Testis (tissue), 3 donors: Measurements from ENCODE around the gene FBXL17. TPM values are rescaled to one million over a fixed set of nuclear protein-coding genes. Genes with fewer than 3 reads are reported as not detected.

Source experiments
- DNase-seq: peaks from one replicate; pipeline ENCODE4 v3.0.0-alpha.2; 2019
- H3K27ac ChIP-seq, 2 donors: fragments of 200-600 bp; sonication (generic); one replicate each; pipeline ENCODE4 v1.5.1; 2019
- H3K27me3 ChIP-seq: fragments of 200-600 bp; sonication (generic); one replicate; pipeline ENCODE4 v1.5.1; 2019
- H3K36me3 ChIP-seq: fragments of 200-600 bp; sonication (generic); one replicate; pipeline ENCODE4 v1.5.1; 2017; ENCODE audit warnings: low read depth; ENCODE audit errors: missing control alignments
- H3K4me1 ChIP-seq: fragments of 200-600 bp; sonication (generic); one replicate; pipeline ENCODE4 v1.5.1; 2019
- H3K4me3 ChIP-seq, 2 donors: fragments of 200-600 bp; sonication (generic); one replicate each; pipeline ENCODE4 v1.5.1; 2017 to 2019
- H3K9me3 ChIP-seq: fragments of 200-600 bp; sonication (generic); one replicate; pipeline ENCODE4 v1.5.1; 2017
- POLR2A ChIP-seq: fragments of 450-650 bp; IDR thresholded peaks from one replicate; pipeline ENCODE4 v1.6.1; 2017; ENCODE audit warnings: antibody characterized with exemption, mild to moderate bottlenecking, moderate library complexity
- WGBS, 2 donors: methylation state at CpG; one replicate each; pipeline ENCODE4 v1.1.5; 2018; 5-methylcytosine and 5-hydroxymethylcytosine counted together
- intact Hi-C: fragments of 100-400 bp; cut with DNase I; formaldehyde crosslinking; loops from one replicate; pipeline ENCODE4 v1.15.1; 2023; ENCODE audit warnings: low total_unique reads
- polyA plus RNA-seq: library from polyadenylated mRNA; stranded (reverse); fragments of 350-450 nt; fragmentation: Illumina TruSeq; extraction: RNeasy Lipid Tissue Mini Kit (QIAGEN cat#74804); gene quantifications from one replicate; pipeline ENCODE4 v1.2.3, GENCODE V29; 2014; ENCODE audit warnings: low read depth, low replicate concordance; ENCODE audit not compliant: insufficient read depth
- total RNA-seq, 2 donors: library from RNA; depleted of rRNA; stranded (reverse); fragments of >200 nt; gene quantifications; one replicate each; pipeline ENCODE4 v1.2.3, GENCODE V29; 2016
- TF ChIP-seq, protein P1 (sequence below), 3 experiments: fragments of 450-650 bp in 2 of 3; fragments of 200-600 bp in 1 of 3; sonication (generic) in 1 of 3; IDR thresholded peaks; one replicate each; pipeline ENCODE4 v1.5.1; 2016 to 2019; ENCODE audit warnings: antibody characterized with exemption in 3 of 3, mild to moderate bottlenecking in 2 of 3, moderate library complexity in 1 of 3

FBXL17 gene
- total and polyA plus RNA-seq, 3 donors from 2014 or later: 20.7 to 25.1 (median 22.6) TPM

DNA sequence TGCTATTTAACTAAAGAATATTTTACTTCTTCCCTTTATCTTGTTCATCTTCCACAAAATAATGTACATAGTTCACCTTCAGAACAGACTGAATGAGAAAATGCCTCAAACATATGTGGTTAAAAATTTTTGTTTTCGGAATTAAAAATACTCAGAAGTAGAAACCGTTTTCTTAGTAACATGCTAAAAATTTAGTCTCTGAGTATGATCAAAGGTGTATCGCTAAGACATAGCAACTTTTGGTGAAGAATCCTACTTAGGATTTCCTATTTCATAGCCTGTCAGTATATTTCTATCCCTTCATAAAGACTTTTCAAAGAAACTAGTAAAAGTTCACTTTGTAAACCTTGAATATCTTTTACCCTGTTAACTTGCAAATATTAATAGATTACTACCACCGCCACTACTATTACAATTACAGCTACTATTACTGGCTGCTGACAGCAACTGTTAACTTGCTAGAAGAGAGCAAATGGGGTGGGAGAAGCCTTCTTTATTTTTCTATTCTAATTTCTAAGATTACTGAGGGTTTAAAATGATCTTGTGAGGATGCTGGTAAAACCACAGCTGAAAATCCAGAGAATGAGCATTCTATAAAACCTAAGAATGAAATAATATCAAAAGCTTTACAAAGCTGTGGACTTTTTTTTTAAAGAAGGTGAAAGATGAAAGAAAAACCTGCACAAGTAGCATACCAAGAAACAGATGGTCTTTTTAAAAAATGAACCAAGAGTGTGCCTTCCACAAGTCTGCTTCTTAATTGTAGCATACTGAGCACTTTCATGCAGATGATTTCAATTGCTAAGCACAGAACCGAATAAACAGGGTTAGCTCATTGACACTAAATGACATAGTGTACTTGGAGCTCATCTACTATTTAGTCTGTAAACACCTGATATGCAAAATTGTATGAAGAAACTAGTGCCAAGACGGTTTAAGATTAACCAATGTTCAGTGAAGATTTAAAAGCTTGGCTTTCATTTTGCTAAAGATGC is 464.9 kb downstream of the FBXL17 start:
- Histone ChIP-seq H3K27ac (no peak overlapping the region), H3K9me3 (no peaks in the 10 kb centered on the region), H3K4me3 (no peak overlapping the region), H3K27me3 (no peaks in the 10 kb centered on the region), H3K36me3 (no peaks in the 10 kb centered on the region), H3K4me1 (no peaks in the 10 kb centered on the region)
- intact Hi-C loops: no loop called here
- TF ChIP-seq, protein P1, sequence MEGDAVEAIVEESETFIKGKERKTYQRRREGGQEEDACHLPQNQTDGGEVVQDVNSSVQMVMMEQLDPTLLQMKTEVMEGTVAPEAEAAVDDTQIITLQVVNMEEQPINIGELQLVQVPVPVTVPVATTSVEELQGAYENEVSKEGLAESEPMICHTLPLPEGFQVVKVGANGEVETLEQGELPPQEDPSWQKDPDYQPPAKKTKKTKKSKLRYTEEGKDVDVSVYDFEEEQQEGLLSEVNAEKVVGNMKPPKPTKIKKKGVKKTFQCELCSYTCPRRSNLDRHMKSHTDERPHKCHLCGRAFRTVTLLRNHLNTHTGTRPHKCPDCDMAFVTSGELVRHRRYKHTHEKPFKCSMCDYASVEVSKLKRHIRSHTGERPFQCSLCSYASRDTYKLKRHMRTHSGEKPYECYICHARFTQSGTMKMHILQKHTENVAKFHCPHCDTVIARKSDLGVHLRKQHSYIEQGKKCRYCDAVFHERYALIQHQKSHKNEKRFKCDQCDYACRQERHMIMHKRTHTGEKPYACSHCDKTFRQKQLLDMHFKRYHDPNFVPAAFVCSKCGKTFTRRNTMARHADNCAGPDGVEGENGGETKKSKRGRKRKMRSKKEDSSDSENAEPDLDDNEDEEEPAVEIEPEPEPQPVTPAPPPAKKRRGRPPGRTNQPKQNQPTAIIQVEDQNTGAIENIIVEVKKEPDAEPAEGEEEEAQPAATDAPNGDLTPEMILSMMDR (IDR thresholded peaks at IDR 0.05): no peak
- no peak for TF ChIP-seq POLR2A
- 81 to 85% methylated on average over 6 of the region's 6 CpGs for WGBS, 2 donors
- DNase-seq: no peak

DNA sequence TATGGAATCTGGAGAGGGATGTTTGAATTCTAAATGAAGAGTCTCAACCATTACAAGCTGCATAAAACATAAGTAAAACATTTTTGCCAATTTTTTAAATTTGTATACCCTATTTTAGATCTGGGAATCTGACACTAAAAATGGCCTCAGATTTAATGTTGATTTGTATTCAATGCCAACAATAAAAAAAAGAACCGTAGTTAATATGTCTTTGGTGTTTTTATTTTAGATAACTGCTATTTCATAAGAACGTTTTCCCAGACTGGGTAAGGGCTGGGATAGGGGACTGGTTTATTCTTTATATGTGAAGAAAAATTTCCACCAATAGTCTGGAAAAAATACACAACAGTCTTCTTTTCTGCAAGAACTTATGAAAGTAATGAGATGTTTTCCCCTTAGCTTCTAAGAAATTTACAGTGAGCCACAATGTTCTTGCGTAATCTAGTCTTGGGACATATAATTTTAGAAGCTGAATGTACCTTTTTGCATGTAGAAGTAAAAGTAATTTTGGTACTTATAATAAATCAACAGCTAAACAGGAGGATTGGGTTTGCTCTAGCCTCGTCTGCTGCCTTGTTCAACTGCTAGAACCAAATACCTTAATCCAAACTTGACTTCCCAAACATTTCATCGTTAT is 466.6 kb downstream of the FBXL17 start:
- 84 to 86% methylated on average over 5 of the region's 5 CpGs for WGBS, 2 donors
- no peak for DNase-seq

DNA sequence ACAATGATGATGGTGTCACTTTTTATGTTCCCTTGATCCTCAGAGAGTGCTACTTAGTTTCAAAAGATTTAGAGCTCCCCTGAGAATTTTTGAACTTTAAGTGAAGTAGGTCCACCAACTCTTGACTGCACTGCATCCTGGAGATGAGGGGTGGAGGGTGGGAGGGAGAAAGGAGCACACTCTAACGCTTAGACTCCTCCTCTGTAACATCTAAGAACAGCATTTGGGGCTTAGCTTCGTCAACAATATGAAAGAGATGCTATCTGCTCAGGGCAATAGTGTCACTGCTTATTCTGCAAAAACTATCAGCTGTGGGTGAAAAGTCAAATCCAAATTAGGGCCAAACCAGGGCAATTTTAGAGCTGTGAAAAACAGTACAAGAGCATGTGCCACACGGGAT is 468.4 kb downstream of the FBXL17 start:
- TF ChIP-seq, protein P1 (IDR thresholded peaks at IDR 0.05): no peak
- no peak for TF ChIP-seq POLR2A
- Histone ChIP-seq H3K4me3 (no peak overlapping the region), H3K4me1 (no peaks in the 10 kb centered on the region), H3K36me3 (no peaks in the 10 kb centered on the region), H3K27ac (no peak overlapping the region), H3K27me3 (no peaks in the 10 kb centered on the region), H3K9me3 (no peaks in the 10 kb centered on the region)
- intact Hi-C loops: no loop called here
- WGBS, 2 donors: 82 to 92% methylated on average over 3 of the region's 3 CpGs
- DNase-seq: no peak

More for the DNA sequence above, 466.6 kb downstream of the FBXL17 start:
- Histone ChIP-seq H3K4me1 (no peaks in the 10 kb centered on the region), H3K9me3 (no peaks in the 10 kb centered on the region), H3K27me3 (no peaks in the 10 kb centered on the region), H3K36me3 (no peaks in the 10 kb centered on the region), H3K4me3 (no peak overlapping the region), H3K27ac (no peak overlapping the region)
- no peak for TF ChIP-seq POLR2A
- intact Hi-C loops: no loop called here

DNA sequence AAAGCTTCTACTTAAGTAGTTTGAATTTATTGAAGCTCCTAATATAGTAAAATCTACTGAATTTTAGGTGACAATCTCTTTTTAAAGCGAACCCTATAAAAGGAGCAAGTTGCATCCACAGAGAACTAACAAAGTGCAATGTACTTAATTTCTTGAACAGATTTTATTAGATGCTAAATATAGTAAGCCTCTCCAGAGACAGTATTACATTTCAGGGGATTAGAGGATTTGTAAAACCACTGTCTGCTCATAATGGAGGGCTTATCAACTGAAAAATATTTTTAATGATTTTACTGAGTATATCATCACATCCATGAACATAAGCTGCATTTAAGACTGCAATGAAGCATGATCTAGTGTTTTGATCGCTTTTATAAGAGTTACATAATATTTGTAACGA is 481.2 kb downstream of the FBXL17 start:
- intact Hi-C loops: no loop called here
- TF ChIP-seq, protein P1 (IDR thresholded peaks at IDR 0.05): no peak
- no peak for TF ChIP-seq POLR2A
- no peaks in the 10 kb centered on the region for H3K36me3 ChIP-seq
- no peaks in the 10 kb centered on the region for H3K9me3 ChIP-seq
- DNase-seq: no peak
- H3K4me3 ChIP-seq: no peak overlapping the region
- H3K4me1 ChIP-seq: no peaks in the 10 kb centered on the region
- H3K27me3 ChIP-seq: no peaks in the 10 kb centered on the region
- WGBS, 2 donors: 90 to 92% methylated on average over 3 of the region's 3 CpGs
- no peak overlapping the region for H3K27ac ChIP-seq

DNA sequence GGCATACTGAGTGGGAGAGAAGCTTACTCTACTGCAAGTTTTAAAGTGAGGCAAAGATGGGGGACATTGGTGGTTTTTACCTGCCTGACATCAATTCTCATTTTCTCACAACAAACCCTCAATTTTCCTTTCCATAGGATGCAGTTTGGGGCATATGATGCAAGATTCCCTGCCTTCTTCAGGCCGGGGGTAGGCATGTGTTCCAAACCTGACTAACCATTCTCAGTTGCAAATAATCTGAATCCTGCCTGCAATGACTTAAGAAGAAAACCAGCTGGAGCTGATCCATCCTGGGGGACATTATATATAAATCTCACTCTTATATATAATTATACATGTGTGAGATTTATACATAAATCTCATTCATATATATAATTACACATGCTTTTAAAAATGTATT is 487.5 kb downstream of the FBXL17 start:
- intact Hi-C loops: no loop called here
- Histone ChIP-seq H3K4me1 (no peaks in the 10 kb centered on the region), H3K36me3 (no peaks in the 10 kb centered on the region), H3K4me3 (no peak overlapping the region), H3K27ac (no peak overlapping the region), H3K9me3 (no peaks in the 10 kb centered on the region), H3K27me3 (no peaks in the 10 kb centered on the region)
- DNase-seq: no peak
- WGBS, 2 donors: 79 to 90% methylated on average over 1 of the region's 1 CpG
- no peak for TF ChIP-seq POLR2A
- TF ChIP-seq, protein P1 (IDR thresholded peaks at IDR 0.05): no peak
